Measurements from ENCODE around the gene DCD.

DCD gene

GRCh38 chr12:54648265-54648664 lies at the start of gene DCD:
TSS of gene DCD (minus strand) at chr12:54648365. CDS start at chr12:54648303, 62 bp downstream.
- H3K4me3 Mint-ChIP-seq = no peak within 1 kb of the TSS
- no peak for TF ChIP-seq CTCF (IDR thresholded peaks at IDR 0.05; ENCODE audit: unreplicated experiment in 3 of 3)
- no peak within 1 kb of the TSS for H3K27ac Mint-ChIP-seq
- H3K4me1 Mint-ChIP-seq = no peaks in the 10 kb centered on the region
- no peaks in the 10 kb centered on the region for H3K36me3 Mint-ChIP-seq (ENCODE audit: low read depth)
- H3K27me3 Mint-ChIP-seq (ENCODE audit: low read depth) = peaks cover 16% of the 10 kb centered on the region
- H3K9me3 Mint-ChIP-seq = no peaks in the 10 kb centered on the region

- peaks cover 22% of the 10 kb centered on the region for H3K4me1 Mint-ChIP-seq
Measured at GRCh38 chr12:54697851-54698250, 49.7 kb upstream of the DCD start.

GRCh38 chr12:54692353-54692752 lies 44.2 kb upstream of the DCD start:
- no peak overlapping the region for H3K27ac Mint-ChIP-seq
- no peak overlapping the region for H3K4me3 Mint-ChIP-seq
- H3K4me1 Mint-ChIP-seq = no peaks in the 10 kb centered on the region
- H3K27me3 Mint-ChIP-seq (ENCODE audit: low read depth) = peaks cover 7% of the 10 kb centered on the region
- H3K36me3 Mint-ChIP-seq (ENCODE audit: low read depth) = no peaks in the 10 kb centered on the region
- no peaks in the 10 kb centered on the region for H3K9me3 Mint-ChIP-seq
- no peak for TF ChIP-seq CTCF (IDR thresholded peaks at IDR 0.05; ENCODE audit: unreplicated experiment in 3 of 3)

More at GRCh38 chr12:54697851-54698250, 49.7 kb upstream of the DCD start:
- Mint-ChIP-seq H3K27ac (peak overlapping the region in 2 of 3 experiments; percentile 19 to 32), H3K9me3 (no peaks in the 10 kb centered on the region), H3K4me3 (no peak overlapping the region), H3K27me3 (ENCODE audit: low read depth) (peaks cover 7% of the 10 kb centered on the region), H3K36me3 (ENCODE audit: low read depth) (no peaks in the 10 kb centered on the region)
- no peak for TF ChIP-seq CTCF (IDR thresholded peaks at IDR 0.05; ENCODE audit: unreplicated experiment in 3 of 3)

GRCh38 chr12:54689984-54690383 lies 41.8 kb upstream of the DCD start:
- H3K27ac Mint-ChIP-seq = no peak overlapping the region
- peaks cover 7% of the 10 kb centered on the region for H3K27me3 Mint-ChIP-seq (ENCODE audit: low read depth)
- no peaks in the 10 kb centered on the region for H3K4me1 Mint-ChIP-seq
- peak; percentile 7 to 32 (median 24) for TF ChIP-seq CTCF (IDR thresholded peaks at IDR 0.05; ENCODE audit: unreplicated experiment in 3 of 3)
- H3K9me3 Mint-ChIP-seq = no peaks in the 10 kb centered on the region
- no peaks in the 10 kb centered on the region for H3K36me3 Mint-ChIP-seq (ENCODE audit: low read depth)
- H3K4me3 Mint-ChIP-seq = no peak overlapping the region

- TF ChIP-seq CTCF (IDR thresholded peaks at IDR 0.05; ENCODE audit: unreplicated experiment in 3 of 3) = no peak
- Mint-ChIP-seq H3K4me1 (peaks cover under 1% of the 10 kb centered on the region), H3K9me3 (no peaks in the 10 kb centered on the region), H3K36me3 (ENCODE audit: low read depth) (no peaks in the 10 kb centered on the region), H3K27ac (no peak overlapping the region), H3K4me3 (no peak overlapping the region), H3K27me3 (ENCODE audit: low read depth) (peaks cover 10% of the 10 kb centered on the region)
Measured at GRCh38 chr12:54689034-54689372, 40.8 kb upstream of the DCD start.

- Mint-ChIP-seq H3K36me3 (ENCODE audit: low read depth) (no peaks in the 10 kb centered on the region), H3K9me3 (no peaks in the 10 kb centered on the region), H3K4me3 (no peak overlapping the region)
Measured at GRCh38 chr12:54688309-54689033, 40.3 kb upstream of the DCD start.

More at GRCh38 chr12:54688309-54689033, 40.3 kb upstream of the DCD start:
- no peak for TF ChIP-seq CTCF (IDR thresholded peaks at IDR 0.05; ENCODE audit: unreplicated experiment in 3 of 3)
- Mint-ChIP-seq H3K27me3 (ENCODE audit: low read depth) (peaks cover 5% of the 10 kb centered on the region), H3K27ac (no peak overlapping the region), H3K4me1 (peaks cover 5% of the 10 kb centered on the region)
